HEK293T (cell line): ENCODE data around the gene IL17RE.

Experiments
- ARNT ChIP-seq: fragments of 450-650 bp; IDR thresholded peaks from 2 replicates; pipeline ENCODE4 v1.6.1; 2017; ENCODE audit warnings: mild to moderate bottlenecking
- BHLHE40 ChIP-seq: fragments of 450-650 bp; IDR thresholded peaks from 2 replicates; pipeline ENCODE4 v1.6.1; 2016; ENCODE audit warnings: mild to moderate bottlenecking, moderate library complexity, borderline replicate concordance
- CTBP1 ChIP-seq: fragments of 450-650 bp; IDR thresholded peaks from 2 replicates; pipeline ENCODE4 v1.6.1; 2016; ENCODE audit warnings: borderline replicate concordance
- FOXA1 ChIP-seq: fragments of 450-650 bp; IDR thresholded peaks from 2 replicates; pipeline ENCODE4 v1.6.1; 2016; ENCODE audit warnings: mild to moderate bottlenecking
- FOXK2 ChIP-seq: fragments of 450-650 bp; IDR thresholded peaks from 2 replicates; pipeline ENCODE4 v1.6.1; 2016; ENCODE audit warnings: mild to moderate bottlenecking
- FOXM1 ChIP-seq: fragments of 450-650 bp; IDR thresholded peaks from 2 replicates; pipeline ENCODE4 v1.6.1; 2017; ENCODE audit warnings: mild to moderate bottlenecking, borderline replicate concordance
- NFRKB ChIP-seq: fragments of 450-650 bp; IDR thresholded peaks from 2 replicates; pipeline ENCODE4 v1.6.1; 2016; ENCODE audit warnings: mild to moderate bottlenecking, moderate library complexity
- SP1 ChIP-seq: fragments of 450-650 bp; IDR thresholded peaks from 2 replicates; pipeline ENCODE4 v1.6.1; 2017
- SUZ12 ChIP-seq: fragments of 450-650 bp; IDR thresholded peaks from 2 replicates; pipeline ENCODE4 v1.6.1; 2016; ENCODE audit warnings: mild to moderate bottlenecking
- TF ChIP-seq, protein P1 (sequence below): fragments of 450-650 bp; IDR thresholded peaks from 2 replicates; pipeline ENCODE4 v1.6.1; 2016

- TF ChIP-seq CTBP1 (no peak), SUZ12 (no peak), FOXK2 (no peak), BHLHE40 (no peak), NFRKB (no peak), SP1 (no peak), FOXA1 (no peak), FOXM1 (no peak), ARNT (no peak)
- TF ChIP-seq, protein P1, sequence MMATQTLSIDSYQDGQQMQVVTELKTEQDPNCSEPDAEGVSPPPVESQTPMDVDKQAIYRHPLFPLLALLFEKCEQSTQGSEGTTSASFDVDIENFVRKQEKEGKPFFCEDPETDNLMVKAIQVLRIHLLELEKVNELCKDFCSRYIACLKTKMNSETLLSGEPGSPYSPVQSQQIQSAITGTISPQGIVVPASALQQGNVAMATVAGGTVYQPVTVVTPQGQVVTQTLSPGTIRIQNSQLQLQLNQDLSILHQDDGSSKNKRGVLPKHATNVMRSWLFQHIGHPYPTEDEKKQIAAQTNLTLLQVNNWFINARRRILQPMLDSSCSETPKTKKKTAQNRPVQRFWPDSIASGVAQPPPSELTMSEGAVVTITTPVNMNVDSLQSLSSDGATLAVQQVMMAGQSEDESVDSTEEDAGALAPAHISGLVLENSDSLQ: no peak
Observed at GRCh38 chr3:9949626-9950025, 47.0 kb downstream of the IL17RE start.
